B cell (primary cell): Measurements from ENCODE around the gene RFX3.

Experiments
- EZH2 ChIP-seq: IDR thresholded peaks from 2 replicates; pipeline ENCODE4 v1.6.1; 2012; ENCODE audit warnings: borderline replicate concordance, low read depth, mild to moderate bottlenecking, moderate library complexity, low read length; ENCODE audit not compliant: insufficient read depth, poor library complexity, severe bottlenecking
- TF ChIP-seq, protein P1 (sequence below): fragments of 200-600 bp; IDR thresholded peaks from one replicate; pipeline ENCODE4 v1.8.0; 2022; ENCODE audit warnings: antibody characterized with exemption, mild to moderate bottlenecking

DNA sequence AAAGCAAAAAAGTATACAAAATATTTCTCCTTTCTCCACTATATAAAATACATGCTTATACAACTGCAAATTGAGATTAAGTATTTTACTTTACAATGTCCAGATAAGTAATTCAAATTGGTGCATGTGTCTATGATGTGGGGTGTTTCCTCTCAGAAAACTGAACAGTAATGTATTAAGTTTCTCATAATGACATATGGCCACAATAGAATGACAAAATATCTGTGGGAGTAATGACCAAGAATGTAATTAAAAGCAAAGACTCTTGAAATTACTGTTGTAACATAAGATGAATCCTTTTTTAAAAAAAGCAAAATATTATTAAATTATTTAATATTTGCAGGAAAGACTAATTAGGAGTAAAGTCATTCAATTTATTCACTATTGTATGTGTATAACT lies 155.1 kb downstream of the RFX3 start:
- TF ChIP-seq, protein P1, sequence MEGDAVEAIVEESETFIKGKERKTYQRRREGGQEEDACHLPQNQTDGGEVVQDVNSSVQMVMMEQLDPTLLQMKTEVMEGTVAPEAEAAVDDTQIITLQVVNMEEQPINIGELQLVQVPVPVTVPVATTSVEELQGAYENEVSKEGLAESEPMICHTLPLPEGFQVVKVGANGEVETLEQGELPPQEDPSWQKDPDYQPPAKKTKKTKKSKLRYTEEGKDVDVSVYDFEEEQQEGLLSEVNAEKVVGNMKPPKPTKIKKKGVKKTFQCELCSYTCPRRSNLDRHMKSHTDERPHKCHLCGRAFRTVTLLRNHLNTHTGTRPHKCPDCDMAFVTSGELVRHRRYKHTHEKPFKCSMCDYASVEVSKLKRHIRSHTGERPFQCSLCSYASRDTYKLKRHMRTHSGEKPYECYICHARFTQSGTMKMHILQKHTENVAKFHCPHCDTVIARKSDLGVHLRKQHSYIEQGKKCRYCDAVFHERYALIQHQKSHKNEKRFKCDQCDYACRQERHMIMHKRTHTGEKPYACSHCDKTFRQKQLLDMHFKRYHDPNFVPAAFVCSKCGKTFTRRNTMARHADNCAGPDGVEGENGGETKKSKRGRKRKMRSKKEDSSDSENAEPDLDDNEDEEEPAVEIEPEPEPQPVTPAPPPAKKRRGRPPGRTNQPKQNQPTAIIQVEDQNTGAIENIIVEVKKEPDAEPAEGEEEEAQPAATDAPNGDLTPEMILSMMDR = no peak
- no peak for TF ChIP-seq EZH2
